Uterus (tissue), 4 donors: Measurements from ENCODE around the gene OR51G2. TPM values are rescaled to one million over a fixed set of nuclear protein-coding genes. Genes with fewer than 3 reads are reported as not detected.

Source experiments
- DNase-seq, 2 donors: peaks; one replicate each; pipeline ENCODE4 v3.0.0-alpha.2; 2019 to 2020
- H3K27ac ChIP-seq, 2 donors: fragments of 200-600 bp; sonication (generic); 1 replicate in 1 of 2; 2 replicates in 1 of 2; pipeline ENCODE4 v1.5.1; 2016 to 2018
- H3K27me3 ChIP-seq, 2 donors: fragments of 200-600 bp; sonication (generic); one replicate each; pipeline ENCODE4 v1.5.1; 2018 to 2019; ENCODE audit warnings: control low read depth in 1 of 2
- H3K36me3 ChIP-seq, 2 donors: fragments of 200-600 bp; sonication (generic); one replicate each; pipeline ENCODE4 v1.5.1; 2019; ENCODE audit warnings: control low read depth in 1 of 2
- H3K4me1 ChIP-seq, 2 donors: fragments of 200-600 bp; sonication (generic); one replicate each; pipeline ENCODE4 v1.5.1; 2018 to 2019; ENCODE audit warnings: control low read depth in 1 of 2
- H3K4me3 ChIP-seq, 2 donors: fragments of 200-600 bp; sonication (generic); 1 replicate in 1 of 2; 2 replicates in 1 of 2; pipeline ENCODE4 v1.5.1; 2018 to 2019; ENCODE audit warnings: mild to moderate bottlenecking in 1 of 2
- H3K9me3 ChIP-seq, 2 donors: fragments of 200-600 bp; sonication (generic); one replicate each; pipeline ENCODE4 v1.5.1; 2019; ENCODE audit warnings: control low read depth in 1 of 2
- CTCF ChIP-seq, 4 experiments: fragments of 200-600 bp in 2 of 4; fragments of 450-650 bp in 2 of 4; sonication (generic) in 2 of 4; IDR thresholded peaks; one replicate each; pipeline ENCODE4 v1.5.1; 2016 to 2019; ENCODE audit warnings: antibody characterized with exemption in 4 of 4, mild to moderate bottlenecking in 2 of 4, moderate library complexity in 1 of 4
- POLR2A ChIP-seq, 2 donors: fragments of 450-650 bp; IDR thresholded peaks; one replicate each; pipeline ENCODE4 v1.6.1; 2016; ENCODE audit warnings: antibody characterized with exemption in 2 of 2, mild to moderate bottlenecking in 1 of 2, moderate library complexity in 1 of 2
- intact Hi-C: fragments of 100-400 bp; cut with DNase I; formaldehyde crosslinking; loops from one replicate; pipeline ENCODE4 v1.15.1; 2023; ENCODE audit warnings: low total_unique reads
- total RNA-seq, 4 donors: library from RNA; depleted of rRNA in 3 of 4; stranded (reverse); fragments of >200 nt in 3 of 4; gene quantifications; one replicate each; pipeline versions ENCODE4 v1.1.0 to v1.2.4, GENCODE V29; 2014 to 2023
- donor health status: DM: yes; HTN: yes; CAD: no.

OR51G2 gene
- total RNA-seq, 4 donors from 2014 or later: not detected

- Histone ChIP-seq H3K36me3 (no peaks in the 10 kb centered on the region), H3K9me3 (no peaks in the 10 kb centered on the region), H3K4me3 (no peak overlapping the region), H3K27me3 (no peaks in the 10 kb centered on the region), H3K4me1 (no peaks in the 10 kb centered on the region), H3K27ac (no peak overlapping the region)
- DNase-seq: no peak
- TF ChIP-seq CTCF (IDR thresholded peaks at IDR 0.05) (no peak), POLR2A (IDR thresholded peaks at IDR 0.05) (no peak)
- intact Hi-C loops: no loop called here
Measured at GRCh38 chr11:4936745-4937144, 17.6 kb upstream of the OR51G2 start.

GRCh38 chr11:4932751-4933150 lies 13.6 kb upstream of the OR51G2 start:
- H3K9me3 ChIP-seq: no peaks in the 10 kb centered on the region
- H3K4me1 ChIP-seq: no peaks in the 10 kb centered on the region
- H3K27me3 ChIP-seq: no peaks in the 10 kb centered on the region
- TF ChIP-seq CTCF (IDR thresholded peaks at IDR 0.05): no peak
- no peak for TF ChIP-seq POLR2A (IDR thresholded peaks at IDR 0.05)
- intact Hi-C loops: no loop called here
- DNase-seq: no peak
- no peaks in the 10 kb centered on the region for H3K36me3 ChIP-seq
- H3K4me3 ChIP-seq: no peak overlapping the region
- H3K27ac ChIP-seq: no peak overlapping the region

GRCh38 chr11:4926608-4927007 lies 7.5 kb upstream of the OR51G2 start:
- no peaks in the 10 kb centered on the region for H3K36me3 ChIP-seq
- H3K9me3 ChIP-seq: no peaks in the 10 kb centered on the region
- no peaks in the 10 kb centered on the region for H3K27me3 ChIP-seq
- no peaks in the 10 kb centered on the region for H3K4me1 ChIP-seq
- no peak for DNase-seq
- H3K4me3 ChIP-seq: no peak overlapping the region
- intact Hi-C loops: no loop called here
- H3K27ac ChIP-seq: no peak overlapping the region
- TF ChIP-seq CTCF (IDR thresholded peaks at IDR 0.05) (no peak), POLR2A (IDR thresholded peaks at IDR 0.05) (no peak)

GRCh38 chr11:4924239-4924638 lies 5.1 kb upstream of the OR51G2 start, which contains the start of gene OR51G1:
OR51G1 (minus strand) TSS chr11:4924339; CDS start chr11:4924339, 0 bp downstream.
- DNase-seq: no peak
- H3K4me1 ChIP-seq: no peaks in the 10 kb centered on the region
- H3K4me3 ChIP-seq: no peak within 1 kb of the TSS
- no peaks in the 10 kb centered on the region for H3K36me3 ChIP-seq
- TF ChIP-seq CTCF (IDR thresholded peaks at IDR 0.05) (no peak), POLR2A (IDR thresholded peaks at IDR 0.05) (no peak)
- H3K9me3 ChIP-seq: no peaks in the 10 kb centered on the region
- H3K27me3 ChIP-seq: no peaks in the 10 kb centered on the region
- H3K27ac ChIP-seq: no peak within 1 kb of the TSS
- intact Hi-C loops: no loop called here

GRCh38 chr11:4922304-4922703 lies 3.2 kb upstream of the OR51G2 start:
- no peak overlapping the region for H3K27ac ChIP-seq
- no peaks in the 10 kb centered on the region for H3K36me3 ChIP-seq
- no peak overlapping the region for H3K4me3 ChIP-seq
- no peaks in the 10 kb centered on the region for H3K9me3 ChIP-seq
- no peaks in the 10 kb centered on the region for H3K27me3 ChIP-seq
- intact Hi-C loops: no loop called here
- no peak for DNase-seq
- TF ChIP-seq CTCF (IDR thresholded peaks at IDR 0.05) (no peak), POLR2A (IDR thresholded peaks at IDR 0.05) (no peak)
- no peaks in the 10 kb centered on the region for H3K4me1 ChIP-seq
